ENCODE data around the gene SYCE3. TPM values are rescaled to one million over a fixed set of nuclear protein-coding genes. Genes with fewer than 3 reads are reported as not detected.
A peak's percentile ranks its signal among the peaks of the same experiment; 100 is the strongest.

SYCE3 gene, protein sequence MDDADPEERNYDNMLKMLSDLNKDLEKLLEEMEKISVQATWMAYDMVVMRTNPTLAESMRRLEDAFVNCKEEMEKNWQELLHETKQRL
- total RNA-seq (2013), result 0.15 TPM
- 1 to 10 TPM in 2 of 3 donors, not detected in 1; 1.9 to 3.1 TPM for polyA plus RNA-seq
- not detected in 2 replicates for polyA minus RNA-seq
- total RNA-seq, result 0 to 0.23 (median 0.04) reads per million in 11 experiments

DNA sequence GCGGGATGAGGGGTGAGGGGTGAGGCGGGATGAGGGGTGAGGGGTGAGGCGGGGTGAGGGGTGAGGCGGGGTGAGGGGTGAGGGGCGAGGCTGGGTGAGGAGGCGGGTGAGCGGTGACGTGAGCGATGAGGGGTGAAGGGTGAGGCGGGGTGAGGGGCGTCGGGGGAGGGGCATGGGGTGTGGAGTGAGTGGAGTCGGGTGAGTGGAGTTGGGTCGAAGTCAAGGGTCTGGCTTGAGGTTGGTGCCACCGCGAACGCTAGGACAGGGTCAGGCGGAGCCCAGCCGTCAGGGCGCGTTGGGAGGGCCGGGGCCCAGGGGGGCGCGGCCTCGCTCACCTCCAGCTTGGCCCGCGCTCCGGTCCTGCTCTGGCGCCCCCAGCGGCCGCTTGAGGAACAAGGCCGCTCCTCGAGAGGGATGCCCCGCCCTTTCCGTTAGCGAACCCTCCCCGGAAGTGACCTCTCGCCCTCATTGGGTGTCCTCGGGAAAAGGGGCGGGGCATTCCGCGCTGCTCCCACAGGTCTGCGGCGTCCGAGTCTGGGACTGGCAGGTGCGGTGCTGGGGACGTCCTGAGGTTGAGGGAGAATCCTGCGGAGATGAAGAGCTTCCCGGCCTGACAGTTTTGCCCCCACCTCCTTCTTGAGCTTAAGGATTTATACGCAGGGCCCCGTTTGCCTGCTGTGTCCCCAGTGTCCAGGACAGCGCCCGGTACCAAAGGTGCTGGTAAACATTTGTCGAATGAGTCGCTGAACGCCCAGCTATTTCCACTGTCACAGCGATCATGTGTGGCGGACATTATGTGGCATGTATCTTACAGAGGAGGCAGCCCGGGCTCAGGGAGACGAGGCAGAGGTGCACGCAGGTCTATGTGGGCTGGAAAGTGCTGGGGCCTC is at the start of gene SYCE3:
TSS of gene SYCE3 (minus strand) at position 397 of the 890 bp plus-strand sequence. CDS start 6,514 bp downstream, outside the sequence.
- Histone ChIP-seq H4K20me1 (ENCODE audit: insufficient read depth, low read length) (no peaks in the 10 kb centered on the region), H3K27me3 (ENCODE audit: control insufficient read depth in 2 of 2, insufficient read depth in 2 of 2, low read length in 2 of 2) (peaks cover 0 to 8% of the 10 kb centered on the region in 2 donors), H3K4me2 (replicated peaks; ENCODE audit: extremely low read depth, low read length, poor library complexity, severe bottlenecking) (peak within 1 kb of the TSS; percentile 98), H3K4me1 (ENCODE audit: control insufficient read depth in 1 of 2, insufficient read depth in 2 of 2, low read length in 2 of 2) (peaks cover 8 to 13% of the 10 kb centered on the region in 2 donors), H2AFZ (ENCODE audit: insufficient read depth, low read depth, low read length, poor library complexity, severe bottlenecking) (peak within 1 kb of the TSS; percentile 82), H3K9me3 (replicated peaks in 1 of 2; ENCODE audit: control insufficient read depth in 1 of 2, insufficient read depth in 1 of 2, low read length in 2 of 2) (no peaks in the 10 kb centered on the region), H3K9ac (ENCODE audit: insufficient read depth, low read length, poor library complexity, severe bottlenecking) (peak within 1 kb of the TSS; percentile 32), H3K27ac (ENCODE audit: low read depth in 1 of 2, low read length in 2 of 2) (peak within 1 kb of the TSS in 1 of 2 donors; percentile 45), H3K79me2 (ENCODE audit: insufficient read depth, low read length) (peaks cover 6% of the 10 kb centered on the region), H3K36me3 (replicated peaks in 1 of 2; ENCODE audit: control insufficient read depth in 1 of 2, insufficient read depth in 2 of 2, low read length in 2 of 2) (peaks cover 0 to 4% of the 10 kb centered on the region in 2 donors), H3K4me3 (replicated peaks in 1 of 3; ENCODE audit: low read depth in 2 of 3, low read length in 3 of 3) (peak within 1 kb of the TSS; percentile 53 to 94 (median 66))
- under 1% methylated on average over 47 of the region's 61 CpGs for WGBS (ENCODE audit: insufficient coverage)
- H3K4me3 Mint-ChIP-seq, result peak within 1 kb of the TSS; percentile 88 to 96
- TF ChIP-seq, protein P1, sequence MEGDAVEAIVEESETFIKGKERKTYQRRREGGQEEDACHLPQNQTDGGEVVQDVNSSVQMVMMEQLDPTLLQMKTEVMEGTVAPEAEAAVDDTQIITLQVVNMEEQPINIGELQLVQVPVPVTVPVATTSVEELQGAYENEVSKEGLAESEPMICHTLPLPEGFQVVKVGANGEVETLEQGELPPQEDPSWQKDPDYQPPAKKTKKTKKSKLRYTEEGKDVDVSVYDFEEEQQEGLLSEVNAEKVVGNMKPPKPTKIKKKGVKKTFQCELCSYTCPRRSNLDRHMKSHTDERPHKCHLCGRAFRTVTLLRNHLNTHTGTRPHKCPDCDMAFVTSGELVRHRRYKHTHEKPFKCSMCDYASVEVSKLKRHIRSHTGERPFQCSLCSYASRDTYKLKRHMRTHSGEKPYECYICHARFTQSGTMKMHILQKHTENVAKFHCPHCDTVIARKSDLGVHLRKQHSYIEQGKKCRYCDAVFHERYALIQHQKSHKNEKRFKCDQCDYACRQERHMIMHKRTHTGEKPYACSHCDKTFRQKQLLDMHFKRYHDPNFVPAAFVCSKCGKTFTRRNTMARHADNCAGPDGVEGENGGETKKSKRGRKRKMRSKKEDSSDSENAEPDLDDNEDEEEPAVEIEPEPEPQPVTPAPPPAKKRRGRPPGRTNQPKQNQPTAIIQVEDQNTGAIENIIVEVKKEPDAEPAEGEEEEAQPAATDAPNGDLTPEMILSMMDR (IDR thresholded peaks at IDR 0.05), result peak; percentile 87
- peaks cover 17 to 22% (median 17%) of the 10 kb centered on the region in 3 donors for H3K27me3 Mint-ChIP-seq (ENCODE audit: low read depth in 3 of 3)
- peaks cover 0 to 2% of the 10 kb centered on the region in 2 donors for H3K36me3 Mint-ChIP-seq
- H3K9me3 Mint-ChIP-seq, result peaks cover 0 to 2% (median 0%) of the 10 kb centered on the region in 7 donors
- H3K27ac Mint-ChIP-seq, result peak within 1 kb of the TSS; percentile 57 to 95 (median 73)
- intact Hi-C loops (cut with micrococcal nuclease), result loop anchor here (2.0 to 5.0 kb wide), 6 partner anchors 18 to 60 kb away; partner anchors contain the start of genes CHKB (in 1 of the 2), KLHDC7B (in 1 of the 2), LMF2 (in 1 of the 2) and NCAPH2 (in 1 of the 2)
- H3K4me1 Mint-ChIP-seq, result peaks cover 17% of the 10 kb centered on the region
- DNase-seq, result peak; percentile 94 to 96 (median 95)

DNA sequence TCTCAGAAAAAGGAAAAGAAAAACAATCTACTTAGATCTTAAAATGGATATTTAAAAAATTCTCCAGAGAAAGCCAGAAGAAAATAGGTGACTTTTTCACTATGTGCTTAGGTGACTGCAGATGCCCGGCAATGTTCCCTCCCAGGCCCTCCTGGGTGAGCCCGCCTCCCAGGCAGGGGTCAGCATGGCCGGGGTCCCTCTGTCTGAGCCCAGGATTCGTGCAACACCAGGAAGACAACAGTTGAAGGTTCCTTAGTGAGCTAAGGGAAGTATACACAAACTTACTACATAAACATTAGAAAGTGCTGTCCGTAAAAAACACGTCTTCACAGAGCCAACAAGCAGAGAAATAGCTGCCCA is 49.4 kb upstream of the SYCE3 start:
- no peaks in the 10 kb centered on the region for H4K20me1 ChIP-seq (ENCODE audit: insufficient read depth, low read length)
- no peak overlapping the region for H2AFZ ChIP-seq (ENCODE audit: insufficient read depth, low read depth, low read length, poor library complexity, severe bottlenecking)
- peaks cover 8% of the 10 kb centered on the region for H3K4me1 Mint-ChIP-seq
- no peak overlapping the region for H3K9ac ChIP-seq (ENCODE audit: insufficient read depth, low read length, poor library complexity, severe bottlenecking)
- H3K27ac Mint-ChIP-seq, result peak overlapping the region in 2 of 7 donors; percentile 1 to 59
- TF ChIP-seq, protein P1 (IDR thresholded peaks at IDR 0.05), result no peak
- H3K4me3 ChIP-seq (replicated peaks in 1 of 3; ENCODE audit: low read depth in 2 of 3, low read length in 3 of 3), result no peak overlapping the region
- no peak overlapping the region for H3K27ac ChIP-seq (ENCODE audit: low read depth in 1 of 2, low read length in 2 of 2)
- DNase-seq, result no peak
- no peaks in the 10 kb centered on the region for H3K9me3 ChIP-seq (replicated peaks in 1 of 2; ENCODE audit: control insufficient read depth in 1 of 2, insufficient read depth in 1 of 2, low read length in 2 of 2)
- peak overlapping the region in 1 of 2 donors; percentile 39 for H3K4me3 Mint-ChIP-seq
- H3K4me1 ChIP-seq (ENCODE audit: control insufficient read depth in 1 of 2, insufficient read depth in 2 of 2, low read length in 2 of 2), result no peaks in the 10 kb centered on the region
- no CpG with 5 or more reads among the region's 6 CpGs for WGBS (ENCODE audit: insufficient coverage)
- no peaks in the 10 kb centered on the region for H3K36me3 Mint-ChIP-seq
- H3K9me3 Mint-ChIP-seq, result peaks cover 0 to 4% (median 0%) of the 10 kb centered on the region in 7 donors
- H3K79me2 ChIP-seq (ENCODE audit: insufficient read depth, low read length), result no peaks in the 10 kb centered on the region
- H3K36me3 ChIP-seq (replicated peaks in 1 of 2; ENCODE audit: control insufficient read depth in 1 of 2, insufficient read depth in 2 of 2, low read length in 2 of 2), result no peaks in the 10 kb centered on the region
- intact Hi-C loops (cut with micrococcal nuclease), result no loop called here
- H3K4me2 ChIP-seq (replicated peaks; ENCODE audit: extremely low read depth, low read length, poor library complexity, severe bottlenecking), result no peak overlapping the region
- peaks cover 27 to 53% (median 35%) of the 10 kb centered on the region in 3 donors for H3K27me3 Mint-ChIP-seq (ENCODE audit: low read depth in 3 of 3)
- peaks cover 0 to 12% of the 10 kb centered on the region in 2 donors for H3K27me3 ChIP-seq (ENCODE audit: control insufficient read depth in 2 of 2, insufficient read depth in 2 of 2, low read length in 2 of 2)

Measured in CD14-positive monocyte (primary cell).